Stimulated activated CD4-positive, alpha-beta T cell treated with anti-CD3 and anti-CD28 coated beads, Interleukin-12 subunit alpha, Interleukin-12 subunit beta, amount 100 ng/mL, for 24 hours (primary cell): Measurements from ENCODE around the gene RCOR1.

Experiments
- DNase-seq, 2 experiments: peaks; one replicate each; pipeline ENCODE4 v3.0.0-alpha.2; 2020; ENCODE audit warnings: low read depth in 2 of 2

RCOR1 gene

GRCh38 chr14:102775855-102776760 lies 183.7 kb downstream of the RCOR1 start:
- no peak for DNase-seq

- peak; percentile 61 to 65 for DNase-seq
Observed at GRCh38 chr14:102776761-102777710, 184.6 kb downstream of the RCOR1 start, which contains the start of gene TRAF3. TSS of gene TRAF3 (plus strand) at chr14:102777449. CDS start at chr14:102870202, 92,753 bp downstream.

- DNase-seq, result no peak
Observed at GRCh38 chr14:102777711-102778337, 185.4 kb downstream of the RCOR1 start.

- no peak for DNase-seq
Observed at GRCh38 chr14:102778338-102779083, 186.1 kb downstream of the RCOR1 start.

GRCh38 chr14:102779084-102779462 lies 186.6 kb downstream of the RCOR1 start:
- DNase-seq, result no peak

GRCh38 chr14:102779574-102780315 lies 187.3 kb downstream of the RCOR1 start:
- no peak for DNase-seq
